Endodermal cell (in vitro differentiated cells): ENCODE results near the gene UFD1. TPM values are rescaled to one million over a fixed set of nuclear protein-coding genes. Genes with fewer than 3 reads are reported as not detected.

ENCODE experiments used
- DNase-seq: peaks from one replicate; pipeline ENCODE4 v3.0.0-alpha.2; 2017
- H3K27ac ChIP-seq: 2 replicates; pipeline ENCODE4 v1.5.1; 2013; ENCODE audit warnings: mild to moderate bottlenecking, low read depth, low read length, moderate library complexity
- H3K27me3 ChIP-seq: 2 replicates; pipeline ENCODE4 v1.6.1; 2013; ENCODE audit warnings: mild to moderate bottlenecking, low read length, moderate library complexity; ENCODE audit not compliant: insufficient read depth, control insufficient read depth, poor library complexity, severe bottlenecking
- H3K36me3 ChIP-seq: 2 replicates; pipeline ENCODE4 v1.7.0; 2013; ENCODE audit warnings: mild to moderate bottlenecking, low read length, moderate library complexity; ENCODE audit not compliant: control insufficient read depth, insufficient read depth
- H3K4me1 ChIP-seq: one replicate; pipeline ENCODE4 v1.7.0; 2013; ENCODE audit warnings: low read length; ENCODE audit not compliant: control insufficient read depth, insufficient read depth
- H3K4me3 ChIP-seq: 2 replicates; pipeline ENCODE4 v1.5.1; 2013; ENCODE audit warnings: mild to moderate bottlenecking, low read length, moderate library complexity
- H3K9ac ChIP-seq: 2 replicates; pipeline ENCODE4 v1.6.1; 2013; ENCODE audit warnings: mild to moderate bottlenecking, low read length, moderate library complexity; ENCODE audit not compliant: poor library complexity, severe bottlenecking; ENCODE audit errors: extremely low read depth
- H3K9me3 ChIP-seq: 2 replicates; pipeline ENCODE4 v1.6.1; 2013; ENCODE audit warnings: mild to moderate bottlenecking, low read length, moderate library complexity; ENCODE audit not compliant: control insufficient read depth
- H3K27ac Mint-ChIP-seq: 2 replicates; pipeline ENCODE4 v1.8.0; 2020; ENCODE audit warnings: mixed read lengths
- H3K27me3 Mint-ChIP-seq: 2 replicates; pipeline ENCODE4 v1.8.0; 2021; ENCODE audit warnings: mild to moderate bottlenecking, mixed read lengths; ENCODE audit not compliant: insufficient read depth
- H3K36me3 Mint-ChIP-seq: 2 replicates; pipeline ENCODE4 v1.8.0; 2020; ENCODE audit warnings: low read depth, mixed read lengths
- H3K4me1 Mint-ChIP-seq: 2 replicates; pipeline ENCODE4 v1.8.0; 2020; ENCODE audit warnings: mixed read lengths
- H3K4me3 Mint-ChIP-seq: 2 replicates; pipeline ENCODE4 v1.8.0; 2020; ENCODE audit warnings: mild to moderate bottlenecking, moderate library complexity, mixed read lengths
- H3K9me3 Mint-ChIP-seq: 2 replicates; pipeline ENCODE4 v1.8.0; 2020; ENCODE audit warnings: mild to moderate bottlenecking, mixed read lengths
- WGBS, 2 experiments: methylation state at CpG; one replicate each; pipeline versions ENCODE4 v1.1.5 to v1.1.7; 2013; ENCODE audit warnings: missing lambda C conversion rate in 2 of 2, mixed read lengths in 1 of 2; ENCODE audit not compliant: insufficient coverage in 1 of 2, insufficient read length in 1 of 2; 5-methylcytosine and 5-hydroxymethylcytosine counted together
- total RNA-seq, 2 donors: library from RNA; stranded (reverse); fragmentation: NEBNext Ultra II Directional in 1 of 2; extraction: Animal tissue kit (Norgen Biotek cat#: 25700) in 1 of 2; gene quantifications; 2 replicates in 1 of 2; 3 replicates in 1 of 2; pipeline ENCODE4 v1.2.1, GENCODE V29; 2021
- TF ChIP-seq, protein P1 (sequence below): fragments of 200-600 bp; sonication (generic); conservative IDR thresholded peaks from 2 replicates; pipeline ENCODE4 v1.5.0; 2021; ENCODE audit warnings: antibody characterized with exemption, mild to moderate bottlenecking

UFD1 gene
- total RNA-seq, 2 donors from 2014 or later: 67.7 to 69.2 TPM

DNA sequence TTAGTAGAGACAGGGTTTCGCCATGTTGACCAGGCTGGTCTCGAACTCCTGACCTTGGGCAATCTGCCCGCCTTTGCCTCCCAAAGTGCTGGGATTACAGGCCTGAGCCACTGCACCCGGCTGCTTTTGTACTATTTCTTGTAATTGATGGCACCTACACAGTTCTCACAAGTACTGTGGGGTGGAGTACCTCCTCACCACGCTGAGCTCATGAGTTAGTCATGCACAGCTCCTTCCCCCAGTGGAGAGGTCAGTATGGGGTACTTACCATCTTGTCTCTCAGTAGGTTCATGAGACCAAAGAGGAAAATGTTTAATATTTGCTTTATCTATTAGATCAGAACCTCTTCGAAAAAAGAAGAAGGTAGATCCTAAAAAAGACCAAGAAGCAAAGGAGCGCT is 44.6 kb downstream of the UFD1 start:
- H3K27ac Mint-ChIP-seq: no peak overlapping the region
- DNase-seq: no peak
- peaks cover 20% of the 10 kb centered on the region for H3K4me1 Mint-ChIP-seq
- TF ChIP-seq, protein P1, sequence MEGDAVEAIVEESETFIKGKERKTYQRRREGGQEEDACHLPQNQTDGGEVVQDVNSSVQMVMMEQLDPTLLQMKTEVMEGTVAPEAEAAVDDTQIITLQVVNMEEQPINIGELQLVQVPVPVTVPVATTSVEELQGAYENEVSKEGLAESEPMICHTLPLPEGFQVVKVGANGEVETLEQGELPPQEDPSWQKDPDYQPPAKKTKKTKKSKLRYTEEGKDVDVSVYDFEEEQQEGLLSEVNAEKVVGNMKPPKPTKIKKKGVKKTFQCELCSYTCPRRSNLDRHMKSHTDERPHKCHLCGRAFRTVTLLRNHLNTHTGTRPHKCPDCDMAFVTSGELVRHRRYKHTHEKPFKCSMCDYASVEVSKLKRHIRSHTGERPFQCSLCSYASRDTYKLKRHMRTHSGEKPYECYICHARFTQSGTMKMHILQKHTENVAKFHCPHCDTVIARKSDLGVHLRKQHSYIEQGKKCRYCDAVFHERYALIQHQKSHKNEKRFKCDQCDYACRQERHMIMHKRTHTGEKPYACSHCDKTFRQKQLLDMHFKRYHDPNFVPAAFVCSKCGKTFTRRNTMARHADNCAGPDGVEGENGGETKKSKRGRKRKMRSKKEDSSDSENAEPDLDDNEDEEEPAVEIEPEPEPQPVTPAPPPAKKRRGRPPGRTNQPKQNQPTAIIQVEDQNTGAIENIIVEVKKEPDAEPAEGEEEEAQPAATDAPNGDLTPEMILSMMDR: no peak
- Histone ChIP-seq H3K9me3 (no peaks in the 10 kb centered on the region), H3K4me3 (no peak overlapping the region), H3K9ac (no peak overlapping the region), H3K36me3 (peaks cover 22% of the 10 kb centered on the region), H3K4me1 (no peaks in the 10 kb centered on the region), H3K27ac (no peak overlapping the region), H3K27me3 (no peaks in the 10 kb centered on the region)
- peaks cover 18% of the 10 kb centered on the region for H3K36me3 Mint-ChIP-seq
- H3K9me3 Mint-ChIP-seq: no peaks in the 10 kb centered on the region
- H3K4me3 Mint-ChIP-seq: no peak overlapping the region
- H3K27me3 Mint-ChIP-seq: no peaks in the 10 kb centered on the region
- WGBS, 2 experiments: 95 to 97% methylated on average over 6 to 7 of the region's 7 CpGs

DNA sequence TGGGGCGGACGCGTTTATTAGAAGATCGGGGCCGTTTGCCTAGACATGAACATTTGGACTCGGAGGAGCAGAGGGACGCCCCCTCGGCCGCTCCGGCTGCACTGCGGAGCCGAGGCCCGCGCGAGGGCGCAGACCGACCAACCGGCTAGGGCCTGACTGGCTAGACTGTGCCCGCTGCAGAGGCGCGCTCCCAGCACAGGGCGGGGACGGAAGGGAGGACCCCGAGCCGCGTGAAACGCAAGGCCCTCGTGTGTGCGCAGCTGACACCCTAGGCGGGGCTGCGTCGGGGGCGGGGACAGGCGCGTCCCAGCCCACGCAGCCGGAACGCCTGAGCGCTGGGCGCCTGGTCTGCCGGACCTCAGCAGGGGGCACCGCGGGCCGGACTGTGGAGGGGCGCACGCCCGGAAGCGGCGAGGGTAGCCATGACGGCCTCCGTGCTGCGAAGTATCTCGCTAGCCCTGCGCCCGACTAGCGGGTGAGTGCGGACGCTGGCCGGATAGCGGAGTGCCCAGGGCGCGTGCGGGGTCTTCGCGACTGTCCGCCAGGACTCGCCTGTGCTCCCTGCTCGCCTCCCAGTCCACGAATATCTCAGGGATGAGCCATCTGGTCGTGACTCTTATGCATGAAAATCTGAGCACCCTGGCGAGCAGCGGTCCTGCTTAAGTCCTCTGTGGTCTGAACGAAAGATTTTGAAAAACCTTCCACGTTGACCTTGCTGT is 46.7 kb downstream of the UFD1 start, which contains the start of gene MRPL40:
TSS of gene MRPL40 (plus strand) at position 413 of the 719 bp plus-strand sequence. CDS start at position 423, 10 bp downstream.
- no peaks in the 10 kb centered on the region for H3K27me3 ChIP-seq
- Mint-ChIP-seq H3K27me3 (no peaks in the 10 kb centered on the region), H3K27ac (peak within 1 kb of the TSS; percentile 92), H3K36me3 (peaks cover 24% of the 10 kb centered on the region), H3K4me1 (peaks cover 20% of the 10 kb centered on the region), H3K4me3 (peak within 1 kb of the TSS; percentile 79), H3K9me3 (no peaks in the 10 kb centered on the region)
- DNase-seq: peak; percentile 93
- no peaks in the 10 kb centered on the region for H3K4me1 ChIP-seq
- WGBS, 2 experiments: 0 to 2% methylated on average over 53 to 74 of the region's 74 CpGs
- TF ChIP-seq, protein P1: no peak
- peaks cover 16% of the 10 kb centered on the region for H3K36me3 ChIP-seq
- peak within 1 kb of the TSS; percentile 94 for H3K27ac ChIP-seq
- H3K4me3 ChIP-seq: peak within 1 kb of the TSS; percentile 93
- H3K9me3 ChIP-seq: no peaks in the 10 kb centered on the region
- H3K9ac ChIP-seq: peak within 1 kb of the TSS; percentile 85

DNA sequence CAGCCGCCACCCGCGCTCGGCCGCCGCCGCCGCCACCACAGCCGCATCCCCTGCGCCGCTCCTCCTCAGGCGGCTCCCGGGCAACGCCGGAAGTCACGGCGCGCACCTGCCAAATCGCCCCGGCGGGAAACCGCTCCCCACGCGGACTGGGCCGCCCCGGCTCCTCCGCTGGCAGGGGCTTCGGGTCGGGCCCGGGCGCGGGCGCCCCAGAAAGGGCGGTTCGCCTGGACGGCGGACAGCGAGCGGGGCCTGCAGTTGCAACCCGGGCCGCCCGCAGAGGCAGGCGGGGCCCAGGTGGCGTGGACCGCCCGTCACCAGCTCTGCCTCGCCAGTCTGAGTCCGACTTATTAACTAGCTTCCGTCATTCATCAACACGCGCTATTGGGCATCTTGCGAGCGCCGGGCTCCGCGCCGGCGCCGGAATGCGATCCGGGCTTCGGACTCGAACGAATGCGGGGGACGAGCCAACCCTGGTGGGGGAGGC is 47.3 kb downstream of the UFD1 start, which contains the start of gene HIRA:
TSS of gene HIRA (minus strand) at position 85 of the 484 bp plus-strand sequence. CDS start 257 bp downstream, outside the sequence.
- Mint-ChIP-seq H3K4me1 (peaks cover 20% of the 10 kb centered on the region), H3K4me3 (peak within 1 kb of the TSS; percentile 79), H3K36me3 (peaks cover 24% of the 10 kb centered on the region), H3K27ac (peak within 1 kb of the TSS; percentile 92), H3K27me3 (no peaks in the 10 kb centered on the region), H3K9me3 (no peaks in the 10 kb centered on the region)
- H3K9me3 ChIP-seq: no peaks in the 10 kb centered on the region
- peaks cover 16% of the 10 kb centered on the region for H3K36me3 ChIP-seq
- TF ChIP-seq, protein P1: no peak
- H3K27ac ChIP-seq: peak within 1 kb of the TSS; percentile 94
- H3K4me1 ChIP-seq: no peaks in the 10 kb centered on the region
- peak within 1 kb of the TSS; percentile 85 for H3K9ac ChIP-seq
- 0% methylated on average over 11 to 66 of the region's 66 CpGs for WGBS, 2 experiments
- peak within 1 kb of the TSS; percentile 93 for H3K4me3 ChIP-seq
- no peaks in the 10 kb centered on the region for H3K27me3 ChIP-seq
- DNase-seq: peak; percentile 93
